ENCODE results near the gene PLAAT4.
"Not testable (repeated sequence)": the region's sequence is repeated elsewhere in the genome, so short reads cannot be mapped to it uniquely, and the experiment has no call there.

Gene PLAAT4

DNA sequence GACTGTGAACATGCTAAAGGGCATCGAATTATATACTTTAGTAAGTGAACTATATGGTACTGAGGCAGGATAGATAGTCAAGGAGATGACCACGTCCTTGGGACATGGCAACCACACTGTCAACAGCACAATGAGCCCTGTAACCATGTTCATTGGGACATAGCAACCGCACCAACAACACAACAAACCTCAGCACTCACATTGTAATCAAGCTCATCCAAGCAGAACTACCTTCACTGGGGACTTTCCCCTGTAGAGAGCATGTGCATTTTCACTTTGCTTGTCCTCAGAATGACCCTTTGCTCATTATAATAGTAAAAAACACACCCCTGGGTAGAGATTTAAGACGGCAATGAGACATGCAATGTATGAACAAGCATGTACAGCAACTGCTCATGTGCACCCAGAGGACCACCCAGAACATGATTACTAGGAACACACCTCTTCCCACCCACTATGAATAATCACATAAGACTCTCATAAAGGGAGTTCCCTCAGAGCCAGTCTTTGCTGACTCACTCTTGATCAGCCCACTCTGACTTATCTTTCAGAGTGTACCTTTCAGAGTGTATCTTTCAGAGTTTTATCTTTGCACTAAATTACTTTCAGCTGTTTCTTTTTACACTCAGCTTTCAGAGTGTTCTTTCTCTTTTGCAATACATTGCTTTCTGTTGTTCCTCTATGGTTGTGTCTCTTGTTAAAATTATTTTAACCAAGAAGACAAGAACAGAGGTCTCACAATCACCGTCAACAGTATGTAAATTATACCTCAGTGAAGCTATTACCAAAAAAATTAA lies 30.6 kb downstream of the PLAAT4 start:
- no peak overlapping the region for H3K4me3 ChIP-seq (replicated peaks; ENCODE audit: low read depth, low read length)
- DNase-seq (ENCODE audit: low read depth), result peak; percentile 84
- TF ChIP-seq, protein P1, sequence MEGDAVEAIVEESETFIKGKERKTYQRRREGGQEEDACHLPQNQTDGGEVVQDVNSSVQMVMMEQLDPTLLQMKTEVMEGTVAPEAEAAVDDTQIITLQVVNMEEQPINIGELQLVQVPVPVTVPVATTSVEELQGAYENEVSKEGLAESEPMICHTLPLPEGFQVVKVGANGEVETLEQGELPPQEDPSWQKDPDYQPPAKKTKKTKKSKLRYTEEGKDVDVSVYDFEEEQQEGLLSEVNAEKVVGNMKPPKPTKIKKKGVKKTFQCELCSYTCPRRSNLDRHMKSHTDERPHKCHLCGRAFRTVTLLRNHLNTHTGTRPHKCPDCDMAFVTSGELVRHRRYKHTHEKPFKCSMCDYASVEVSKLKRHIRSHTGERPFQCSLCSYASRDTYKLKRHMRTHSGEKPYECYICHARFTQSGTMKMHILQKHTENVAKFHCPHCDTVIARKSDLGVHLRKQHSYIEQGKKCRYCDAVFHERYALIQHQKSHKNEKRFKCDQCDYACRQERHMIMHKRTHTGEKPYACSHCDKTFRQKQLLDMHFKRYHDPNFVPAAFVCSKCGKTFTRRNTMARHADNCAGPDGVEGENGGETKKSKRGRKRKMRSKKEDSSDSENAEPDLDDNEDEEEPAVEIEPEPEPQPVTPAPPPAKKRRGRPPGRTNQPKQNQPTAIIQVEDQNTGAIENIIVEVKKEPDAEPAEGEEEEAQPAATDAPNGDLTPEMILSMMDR (IDR thresholded peaks at IDR 0.05; ENCODE audit: low read length, missing control alignments), result no peak

DNA sequence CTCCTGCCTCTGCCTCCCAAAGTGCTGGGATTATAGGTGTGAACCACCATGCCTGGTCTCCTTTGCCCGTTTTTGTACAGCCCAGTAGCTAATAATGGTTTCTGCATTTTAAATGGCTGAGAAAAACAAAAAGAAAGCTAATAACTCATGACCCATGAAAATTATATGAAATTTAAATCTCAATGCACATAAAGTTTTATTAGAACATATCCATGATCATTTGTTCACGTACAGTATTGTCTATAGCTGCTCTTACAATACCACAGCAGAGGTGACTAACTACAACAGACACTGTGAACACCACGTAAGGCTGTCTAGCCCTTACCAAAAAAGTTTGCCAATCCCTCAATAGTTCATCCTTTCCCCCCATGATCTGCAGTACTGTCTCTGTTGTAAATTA lies 33.0 kb downstream of the PLAAT4 start:
- TF ChIP-seq, protein P1 (IDR thresholded peaks at IDR 0.05; ENCODE audit: low read length, missing control alignments), result no peak
- no peak overlapping the region for H3K4me3 ChIP-seq (replicated peaks; ENCODE audit: low read depth, low read length)
- DNase-seq (ENCODE audit: low read depth), result no peak

DNA sequence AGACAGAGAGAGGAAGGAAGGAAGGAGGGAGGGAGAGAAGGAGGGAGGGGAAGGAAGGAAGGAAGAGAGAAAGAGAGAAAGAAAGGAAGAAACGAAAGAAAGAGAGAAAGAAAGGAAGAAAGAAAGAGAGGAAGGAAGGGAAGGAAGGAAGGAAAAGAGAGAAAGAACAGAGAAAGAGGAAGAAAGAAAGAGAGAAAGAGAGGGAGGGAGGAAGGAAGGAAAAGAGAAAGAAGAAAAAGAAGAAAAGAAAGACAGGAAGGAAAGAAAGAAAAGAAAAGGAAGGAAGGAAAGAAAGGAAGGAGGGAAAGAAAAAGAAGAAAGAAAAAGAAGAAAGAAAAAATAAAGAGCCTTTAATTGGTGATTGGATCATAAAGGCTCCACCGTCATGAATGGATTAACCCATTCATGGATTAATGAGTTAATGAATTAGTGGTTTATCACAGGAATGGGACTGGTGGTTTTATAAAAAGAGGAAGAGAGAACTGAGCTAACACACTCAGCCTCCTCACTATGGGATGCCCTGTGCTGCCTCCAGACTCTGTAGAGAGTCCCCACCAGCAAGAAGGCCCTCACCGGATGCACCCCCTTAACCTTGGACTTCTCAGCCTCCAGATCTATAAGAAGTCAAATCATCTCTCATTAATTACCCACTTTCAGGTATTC lies 35.5 kb downstream of the PLAAT4 start:
- no peak for DNase-seq (ENCODE audit: low read depth)
- TF ChIP-seq, protein P1 (IDR thresholded peaks at IDR 0.05; ENCODE audit: low read length, missing control alignments), result no peak
- no peak overlapping the region for H3K4me3 ChIP-seq (replicated peaks; ENCODE audit: low read depth, low read length)

DNA sequence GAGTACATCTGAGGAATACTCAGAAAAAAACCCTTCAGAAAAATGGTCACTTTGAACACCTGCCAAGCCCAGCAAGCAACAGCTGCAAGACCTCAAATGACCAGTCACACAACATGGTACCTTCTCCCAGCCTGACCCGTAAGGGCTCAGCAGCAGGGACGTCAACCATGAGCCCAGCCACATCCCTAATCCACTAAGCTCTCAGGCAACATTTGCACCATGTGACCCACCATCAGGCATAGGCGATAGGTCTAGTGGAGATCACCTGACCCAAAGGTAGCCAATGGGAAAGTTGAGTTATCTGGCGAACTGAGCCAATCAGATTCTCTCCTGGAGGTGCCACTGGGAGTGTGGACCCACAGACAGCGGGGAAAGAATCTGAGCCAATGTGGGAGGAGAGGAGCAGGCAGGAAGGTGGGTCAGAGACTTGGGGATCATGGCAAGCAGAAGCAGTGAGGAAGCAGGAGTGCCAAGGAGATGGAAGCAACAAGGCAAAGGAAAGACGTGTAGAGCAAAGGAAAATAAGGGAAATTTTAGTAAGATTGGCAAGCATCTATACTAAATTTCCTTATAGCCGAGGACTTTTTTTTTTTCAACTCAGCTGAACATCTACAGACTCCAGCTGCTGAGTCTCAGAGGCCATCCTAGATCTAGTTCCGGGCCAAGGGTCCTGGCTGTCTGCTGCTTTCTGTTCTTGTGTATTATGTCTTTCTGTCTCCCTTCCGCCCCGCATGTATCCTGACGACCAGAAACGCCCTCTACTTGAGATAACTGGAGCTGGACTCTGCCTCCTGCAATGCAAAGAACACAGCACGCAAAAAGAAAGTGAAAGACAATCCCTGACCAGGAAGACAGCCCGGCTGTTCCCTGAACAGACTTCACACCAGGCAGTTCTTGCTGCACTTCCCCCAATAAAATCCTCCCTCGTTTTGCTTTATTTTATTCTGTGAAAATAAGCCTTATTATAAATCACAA lies 37.6 kb downstream of the PLAAT4 start:
- TF ChIP-seq, protein P1 (IDR thresholded peaks at IDR 0.05; ENCODE audit: low read length, missing control alignments), result no peak
- H3K4me3 ChIP-seq (replicated peaks; ENCODE audit: low read depth, low read length), result peak overlapping the region; percentile 18
- DNase-seq (ENCODE audit: low read depth), result peak; percentile 89

DNA sequence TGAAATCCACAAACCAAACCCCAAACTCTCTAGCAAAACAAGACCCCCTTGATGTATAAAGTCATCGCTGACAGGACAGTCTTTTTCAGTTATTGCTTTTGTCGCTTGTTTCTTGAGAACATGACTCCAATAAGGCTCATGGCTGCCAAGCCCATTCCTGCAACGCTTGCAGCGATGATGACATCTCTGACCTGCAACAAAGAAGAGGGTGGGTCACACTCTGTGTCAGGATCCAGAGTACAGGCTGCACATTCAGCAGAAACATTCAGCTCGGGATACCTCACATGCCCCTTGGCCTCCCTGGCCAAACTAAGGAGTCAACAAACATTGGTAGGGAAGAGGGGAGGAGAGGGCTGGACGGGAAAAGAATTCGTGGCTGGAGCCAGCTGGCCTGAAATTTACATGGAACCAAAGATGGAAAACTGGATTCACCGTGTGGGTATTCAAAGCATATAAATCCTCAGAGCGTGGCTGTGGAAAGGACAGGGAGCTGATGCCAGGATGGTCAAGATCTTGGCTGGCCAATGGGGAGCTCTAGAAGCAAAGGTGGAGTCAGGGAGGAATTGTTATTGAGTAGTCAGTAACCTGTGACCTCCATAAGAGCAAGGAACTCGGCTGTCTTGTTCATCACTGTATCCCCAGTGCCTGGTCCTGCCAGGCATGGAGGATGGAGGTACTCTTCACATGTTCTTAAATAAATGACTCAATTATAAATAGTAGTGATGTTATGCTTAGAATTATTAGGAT lies 38.4 kb downstream of the PLAAT4 start:
- H3K4me3 ChIP-seq (replicated peaks; ENCODE audit: low read depth, low read length), result peak overlapping the region; percentile 18
- TF ChIP-seq, protein P1 (IDR thresholded peaks at IDR 0.05; ENCODE audit: low read length, missing control alignments), result no peak
- peak; percentile 24 for DNase-seq (ENCODE audit: low read depth)

DNA sequence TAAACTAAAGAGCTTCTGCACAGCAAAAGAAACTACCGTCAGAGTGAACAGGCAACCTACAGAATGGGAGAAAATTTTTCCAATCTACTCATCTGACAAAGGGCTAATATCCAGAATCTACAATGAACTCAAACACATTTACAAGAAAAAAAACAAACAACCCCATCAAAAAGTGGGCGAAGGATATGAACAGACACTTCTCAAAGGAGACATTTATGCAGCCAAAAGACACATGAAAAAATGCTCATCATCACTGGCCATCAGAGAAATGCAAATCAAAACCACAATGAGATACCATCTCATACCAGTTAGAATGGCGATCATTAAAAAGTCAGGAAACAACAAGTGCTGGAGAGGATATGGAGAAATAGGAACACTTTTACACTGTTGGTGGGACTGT lies 42.3 kb downstream of the PLAAT4 start:
- not testable (repeated sequence) for DNase-seq (ENCODE audit: low read depth)

DNA sequence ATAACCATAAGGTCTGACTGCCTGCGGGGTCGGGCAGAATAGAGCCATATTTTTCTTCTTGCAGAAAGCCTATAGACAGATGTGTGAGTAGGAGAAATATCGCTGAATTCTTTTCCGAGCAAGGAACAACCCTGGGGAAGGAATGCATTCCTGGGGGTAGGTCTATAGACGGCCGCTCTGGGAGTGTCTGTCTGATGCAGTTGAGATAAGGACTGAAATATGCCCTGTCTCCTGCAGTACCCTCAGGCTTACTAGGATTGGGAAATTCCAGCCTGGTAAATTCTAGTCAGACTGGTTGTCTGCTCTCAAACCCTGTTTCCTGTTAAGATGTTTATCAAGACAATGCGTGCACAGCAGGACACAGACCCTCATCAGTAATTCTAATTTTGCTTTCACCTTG lies 44.6 kb downstream of the PLAAT4 start:
- not testable (repeated sequence) for H3K4me3 ChIP-seq (replicated peaks; ENCODE audit: low read depth, low read length); DNase-seq (ENCODE audit: low read depth)

More for the DNA sequence above, 42.3 kb downstream of the PLAAT4 start:
- H3K4me3 ChIP-seq (replicated peaks; ENCODE audit: low read depth, low read length), result not testable (repeated sequence)
